Astrocyte of the cerebellum (primary cell): ENCODE data around the gene C11orf24.
"Not testable (repeated sequence)": the region's sequence is repeated elsewhere in the genome, so short reads cannot be mapped to it uniquely, and the experiment has no call there.

ENCODE experiments used
- DNase-seq: peaks from one replicate; pipeline ENCODE4 v3.0.0-alpha.2; 2011; ENCODE audit warnings: low read depth
- H3K4me3 ChIP-seq: 2 replicates; pipeline ENCODE4 v1.5.1; 2011; ENCODE audit warnings: mild to moderate bottlenecking, low read depth, low read length, moderate library complexity
- in situ Hi-C: cut with HindIII; loops from 2 replicates; pipeline ENCODE4 v1.10.0; 2017; ENCODE audit warnings: low sequenced_read_pairs
- TF ChIP-seq, protein P1 (sequence below): IDR thresholded peaks from 2 replicates; pipeline ENCODE4 v1.5.1; 2012; ENCODE audit warnings: low read length, low read depth, moderate library complexity, mild to moderate bottlenecking; ENCODE audit errors: missing control alignments

The C11orf24 gene

DNA sequence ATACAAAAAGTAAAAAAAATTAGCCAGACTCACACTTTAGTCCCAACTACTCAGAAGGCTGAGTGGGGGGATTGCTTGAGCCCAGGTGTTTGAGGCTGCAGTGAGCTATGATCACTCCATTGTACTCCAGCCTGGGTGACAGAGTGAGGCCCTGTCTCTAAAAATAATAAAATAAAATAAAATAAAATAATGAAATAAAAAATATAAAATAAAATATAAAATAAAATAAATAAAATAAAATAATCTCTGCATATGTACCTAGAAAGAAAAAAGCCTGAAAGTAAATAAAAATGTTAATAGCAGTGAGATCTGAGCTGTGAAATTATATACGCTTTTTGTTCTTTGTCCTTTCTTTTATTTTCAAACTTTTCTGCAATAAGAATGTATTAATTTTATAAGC is 23.5 kb upstream of the C11orf24 start:
- no peak for DNase-seq
- TF ChIP-seq, protein P1, sequence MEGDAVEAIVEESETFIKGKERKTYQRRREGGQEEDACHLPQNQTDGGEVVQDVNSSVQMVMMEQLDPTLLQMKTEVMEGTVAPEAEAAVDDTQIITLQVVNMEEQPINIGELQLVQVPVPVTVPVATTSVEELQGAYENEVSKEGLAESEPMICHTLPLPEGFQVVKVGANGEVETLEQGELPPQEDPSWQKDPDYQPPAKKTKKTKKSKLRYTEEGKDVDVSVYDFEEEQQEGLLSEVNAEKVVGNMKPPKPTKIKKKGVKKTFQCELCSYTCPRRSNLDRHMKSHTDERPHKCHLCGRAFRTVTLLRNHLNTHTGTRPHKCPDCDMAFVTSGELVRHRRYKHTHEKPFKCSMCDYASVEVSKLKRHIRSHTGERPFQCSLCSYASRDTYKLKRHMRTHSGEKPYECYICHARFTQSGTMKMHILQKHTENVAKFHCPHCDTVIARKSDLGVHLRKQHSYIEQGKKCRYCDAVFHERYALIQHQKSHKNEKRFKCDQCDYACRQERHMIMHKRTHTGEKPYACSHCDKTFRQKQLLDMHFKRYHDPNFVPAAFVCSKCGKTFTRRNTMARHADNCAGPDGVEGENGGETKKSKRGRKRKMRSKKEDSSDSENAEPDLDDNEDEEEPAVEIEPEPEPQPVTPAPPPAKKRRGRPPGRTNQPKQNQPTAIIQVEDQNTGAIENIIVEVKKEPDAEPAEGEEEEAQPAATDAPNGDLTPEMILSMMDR: no peak
- in situ Hi-C loops: no loop called here
- H3K4me3 ChIP-seq: no peak overlapping the region

DNA sequence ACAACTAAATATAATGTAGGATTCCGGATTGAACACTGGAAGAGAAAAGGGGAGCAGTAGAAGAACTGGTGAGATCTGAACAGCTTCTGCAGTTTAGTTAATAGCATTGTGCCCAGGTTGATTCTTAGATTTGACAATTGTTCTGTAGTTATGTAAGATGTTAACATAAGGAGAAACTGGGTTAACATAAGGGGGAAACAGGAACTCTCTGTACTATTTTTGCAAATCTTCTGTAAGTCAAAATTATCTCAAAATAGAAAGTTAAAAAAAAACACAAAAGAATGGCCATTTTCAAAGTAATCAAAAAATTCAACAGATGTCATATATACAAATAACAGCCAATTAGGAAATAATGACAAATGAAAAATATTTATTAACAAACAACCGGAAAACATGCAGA is 21.9 kb upstream of the C11orf24 start:
- no peak overlapping the region for H3K4me3 ChIP-seq
- in situ Hi-C loops: no loop called here
- DNase-seq: no peak
- TF ChIP-seq, protein P1: no peak

DNA sequence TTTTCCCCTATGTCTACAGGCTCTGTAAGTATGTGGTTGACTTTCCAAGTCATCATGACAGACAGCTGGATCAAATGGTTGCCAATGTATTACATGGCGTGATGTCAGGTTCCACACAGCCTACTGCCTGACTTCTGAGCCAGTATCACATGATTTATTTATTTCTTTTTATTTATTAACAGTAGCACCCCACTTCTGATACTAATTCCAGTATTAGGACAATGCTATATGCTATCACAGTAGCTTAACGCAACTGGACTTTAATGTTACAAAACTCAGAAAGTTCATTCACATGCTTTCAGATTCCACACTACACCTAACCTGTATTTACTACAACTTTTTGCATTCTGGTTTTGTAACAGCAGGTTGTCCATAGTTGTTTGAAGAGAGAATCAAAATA is 17.7 kb upstream of the C11orf24 start:
- TF ChIP-seq, protein P1: no peak
- in situ Hi-C loops: no loop called here
- no peak overlapping the region for H3K4me3 ChIP-seq
- DNase-seq: no peak

DNA sequence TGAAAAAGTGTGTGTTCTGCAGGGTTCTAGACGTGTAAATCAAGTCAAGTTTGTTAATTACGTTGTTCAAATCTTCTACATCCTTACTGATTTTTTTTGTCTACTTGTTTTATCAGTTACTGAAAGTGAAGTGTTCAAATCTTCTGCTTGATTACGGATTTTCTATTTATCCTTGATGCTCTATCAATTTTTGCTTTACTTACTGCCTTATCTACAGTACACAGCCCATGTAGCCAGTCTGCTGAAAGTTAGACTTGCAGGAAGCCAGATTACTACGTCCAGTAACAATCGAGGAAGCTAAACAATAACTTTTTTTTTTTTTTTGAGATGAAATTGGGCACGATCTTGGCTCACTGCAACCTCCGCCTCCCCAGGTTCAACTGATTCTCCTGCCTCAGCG is 15.6 kb upstream of the C11orf24 start:
- in situ Hi-C loops: no loop called here
- TF ChIP-seq, protein P1: no peak

DNA sequence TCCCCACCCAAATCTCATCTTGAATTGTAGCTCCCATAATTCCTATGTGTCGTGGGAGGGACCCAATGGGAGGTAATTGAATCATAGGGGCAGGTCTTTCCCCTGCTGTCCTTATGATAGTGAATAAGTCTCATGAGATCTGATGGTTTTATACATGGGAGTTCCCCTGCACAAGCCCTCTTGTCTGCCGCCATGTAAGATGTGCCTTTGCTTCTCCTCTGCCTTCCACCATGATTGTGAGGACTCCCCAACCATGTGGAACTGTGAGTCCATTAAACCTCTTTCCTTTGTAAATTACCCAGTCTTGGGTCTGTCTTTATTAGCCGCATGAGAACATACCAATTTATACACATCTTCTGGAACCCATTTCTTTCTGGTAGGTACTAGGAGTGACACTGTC is 12.8 kb upstream of the C11orf24 start:
- H3K4me3 ChIP-seq, DNase-seq, in situ Hi-C loops: not testable (repeated sequence)

More for the DNA sequence above, 15.6 kb upstream of the C11orf24 start:
- H3K4me3 ChIP-seq: no peak overlapping the region
- DNase-seq: no peak

DNA sequence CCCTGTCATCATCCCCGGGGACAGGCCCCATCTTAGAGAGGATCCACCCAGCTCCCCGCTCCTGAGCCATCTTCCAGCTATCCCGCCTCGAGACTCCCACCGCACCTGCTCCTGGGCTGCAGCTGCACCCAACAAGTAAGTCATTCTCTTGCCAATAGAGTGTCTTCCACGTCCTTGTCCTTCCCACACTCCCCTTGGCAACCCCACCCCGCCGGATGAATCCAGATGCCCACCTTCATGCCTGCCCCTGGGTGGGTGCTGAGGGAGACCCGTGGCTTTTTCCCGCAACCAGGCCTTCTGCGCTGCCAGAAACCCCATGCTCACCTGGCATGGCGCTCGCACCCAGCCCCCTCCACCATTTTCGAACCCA is 11.1 kb upstream of the C11orf24 start:
- TF ChIP-seq, protein P1: no peak
- no peak overlapping the region for H3K4me3 ChIP-seq
- in situ Hi-C loops: no loop called here
- no peak for DNase-seq

DNA sequence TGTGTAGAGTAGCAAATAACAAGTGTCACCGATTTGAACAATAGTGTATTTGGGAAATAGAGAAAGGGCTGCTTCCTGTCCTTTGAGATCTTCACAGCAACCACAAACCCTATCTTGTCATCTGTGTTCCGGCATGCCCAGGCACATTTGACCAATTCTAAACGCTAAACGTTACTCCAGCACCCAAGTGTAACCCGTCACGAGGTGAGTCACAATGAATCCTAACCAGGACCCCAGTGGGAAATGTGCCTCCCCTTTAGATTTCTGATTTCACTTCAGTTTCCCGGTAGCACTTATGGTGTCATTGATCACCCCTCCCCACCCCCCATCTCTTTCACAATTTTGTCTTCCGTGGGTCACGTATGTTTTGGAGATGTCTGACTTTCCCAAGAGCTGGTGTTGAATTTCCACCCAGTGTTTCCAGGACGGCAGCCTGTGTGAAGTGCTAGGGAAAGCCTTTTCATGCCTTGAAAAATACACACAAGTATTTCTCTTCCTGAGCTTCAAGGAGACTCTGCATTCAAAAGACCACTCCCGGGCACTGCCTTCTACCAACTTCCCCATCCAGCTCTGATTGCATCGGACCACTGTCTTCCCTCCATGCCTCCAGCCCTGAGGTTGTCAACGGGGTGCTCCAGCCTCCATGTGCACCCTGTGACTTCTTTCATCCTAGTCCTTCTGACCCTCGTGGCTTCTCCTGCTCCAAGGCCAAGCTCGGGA is 10.5 kb upstream of the C11orf24 start:
- H3K4me3 ChIP-seq: no peak overlapping the region
- no peak for DNase-seq

More for the DNA sequence above, 10.5 kb upstream of the C11orf24 start:
- TF ChIP-seq, protein P1: no peak
- in situ Hi-C loops: no loop called here
